H9 (cell line): ENCODE measurements around the gene SGTB. TPM values are rescaled to one million over a fixed set of nuclear protein-coding genes. Genes with fewer than 3 reads are reported as not detected.

Experiments used
- DNase-seq: peaks from one replicate; pipeline ENCODE4 v3.0.0-alpha.2; 2017
- H2AFZ ChIP-seq: one replicate; pipeline ENCODE4 v1.6.1; 2013; ENCODE audit warnings: mild to moderate bottlenecking, low read length, control low read depth, moderate library complexity
- H2AK5ac ChIP-seq: 2 replicates; pipeline ENCODE4 v1.6.1; 2013; ENCODE audit warnings: low read length, control low read depth, mixed read lengths; ENCODE audit not compliant: insufficient read length
- H2BK120ac ChIP-seq: one replicate; pipeline ENCODE4 v1.6.1; 2013; ENCODE audit warnings: low read depth, mild to moderate bottlenecking, low read length, control low read depth, inconsistent platforms; ENCODE audit not compliant: poor library complexity, severe bottlenecking
- H2BK12ac ChIP-seq: 2 replicates; pipeline ENCODE4 v1.6.1; 2013; ENCODE audit warnings: low read length, control low read depth, mixed read lengths, low read depth; ENCODE audit not compliant: insufficient read length
- H2BK15ac ChIP-seq: 2 replicates; pipeline ENCODE4 v1.6.1; 2013; ENCODE audit warnings: low read depth, low read length, control low read depth
- H2BK20ac ChIP-seq: one replicate; pipeline ENCODE4 v1.6.1; 2013; ENCODE audit warnings: low read depth, mild to moderate bottlenecking, low read length, control low read depth, inconsistent platforms; ENCODE audit not compliant: poor library complexity, severe bottlenecking
- H2BK5ac ChIP-seq: 2 replicates; pipeline ENCODE4 v1.6.1; 2013; ENCODE audit warnings: low read length, control low read depth, mixed read lengths; ENCODE audit not compliant: insufficient read length
- H3K14ac ChIP-seq: 2 replicates; pipeline ENCODE4 v1.6.1; 2013; ENCODE audit warnings: low read length, control low read depth; ENCODE audit not compliant: insufficient read depth
- H3K18ac ChIP-seq: 2 replicates; pipeline ENCODE4 v1.6.1; 2013; ENCODE audit warnings: low read depth, mild to moderate bottlenecking, mixed read lengths, low read length, control low read depth; ENCODE audit not compliant: insufficient read length
- H3K23ac ChIP-seq: 2 replicates; pipeline ENCODE4 v1.6.1; 2013; ENCODE audit warnings: low read length, control low read depth, mixed read lengths, low read depth; ENCODE audit not compliant: insufficient read length
- H3K23me2 ChIP-seq: 2 replicates; pipeline ENCODE4 v1.6.1; 2013; ENCODE audit warnings: low read depth, mild to moderate bottlenecking, mixed read lengths, low read length, control low read depth; ENCODE audit not compliant: insufficient read length, poor library complexity, severe bottlenecking
- H3K27ac ChIP-seq: 2 replicates; pipeline ENCODE4 v1.5.1; 2013; ENCODE audit warnings: low read length, control low read depth, mixed read lengths, low read depth; ENCODE audit not compliant: insufficient read length
- H3K27me3 ChIP-seq: 2 replicates; pipeline ENCODE4 v1.6.1; 2013; ENCODE audit warnings: low read length, control low read depth, inconsistent platforms; ENCODE audit not compliant: insufficient read depth
- H3K4ac ChIP-seq: 2 replicates; pipeline ENCODE4 v1.6.1; 2013; ENCODE audit warnings: low read depth, mild to moderate bottlenecking, control low read depth, inconsistent platforms, low read length, moderate library complexity
- H3K4me1 ChIP-seq: 2 replicates; pipeline ENCODE4 v1.6.1; 2013; ENCODE audit warnings: low read length, control low read depth, inconsistent platforms; ENCODE audit not compliant: insufficient read depth
- H3K4me2 ChIP-seq: 2 replicates; pipeline ENCODE4 v1.6.1; 2013; ENCODE audit warnings: low read length, control low read depth, mixed read lengths; ENCODE audit not compliant: insufficient read length, insufficient read depth
- H3K56ac ChIP-seq: 2 replicates; pipeline ENCODE4 v1.6.1; 2013; ENCODE audit warnings: low read depth, mild to moderate bottlenecking, mixed read lengths, low read length, control low read depth; ENCODE audit not compliant: insufficient read length
- H3K79me1 ChIP-seq: 2 replicates; pipeline ENCODE4 v1.6.1; 2013; ENCODE audit warnings: low read depth, mild to moderate bottlenecking, moderate library complexity, low read length, control low read depth, inconsistent platforms; ENCODE audit not compliant: insufficient read depth, poor library complexity, severe bottlenecking
- H3K79me2 ChIP-seq: 2 replicates; pipeline ENCODE4 v1.6.1; 2013; ENCODE audit warnings: low read length, control low read depth, inconsistent platforms; ENCODE audit not compliant: insufficient read depth
- H3K9ac ChIP-seq: 2 replicates; pipeline ENCODE4 v1.6.1; 2013; ENCODE audit warnings: low read length, control low read depth, mixed read lengths; ENCODE audit not compliant: insufficient read length; ENCODE audit errors: extremely low read depth
- H3K9me3 ChIP-seq: one replicate; pipeline ENCODE4 v1.6.1; 2013; ENCODE audit warnings: low read depth, low read length, inconsistent platforms; ENCODE audit not compliant: control insufficient read depth
- H3T11ph ChIP-seq: one replicate; pipeline ENCODE4 v1.6.1; 2013; ENCODE audit warnings: mild to moderate bottlenecking, low read length, control low read depth, inconsistent platforms
- H4K20me1 ChIP-seq: one replicate; pipeline ENCODE4 v1.6.1; 2013; ENCODE audit not compliant: control insufficient read depth, insufficient read length, insufficient read depth
- H4K5ac ChIP-seq: 2 replicates; pipeline ENCODE4 v1.6.1; 2013; ENCODE audit warnings: low read depth, mild to moderate bottlenecking, mixed read lengths, low read length, control low read depth; ENCODE audit not compliant: insufficient read length
- H4K8ac ChIP-seq: replicated peaks from 2 replicates; pipeline ENCODE4 v1.6.1; 2013; ENCODE audit warnings: low read length, control low read depth, mixed read lengths, low read depth; ENCODE audit not compliant: insufficient read length
- H4K91ac ChIP-seq: 2 replicates; pipeline ENCODE4 v1.6.1; 2013; ENCODE audit warnings: low read depth, mild to moderate bottlenecking, moderate library complexity, mixed read lengths, low read length, control low read depth; ENCODE audit not compliant: insufficient read length
- H3K27ac Mint-ChIP-seq, 3 experiments: 2 replicates in 2 of 3; 3 replicates in 1 of 3; pipeline ENCODE4 v1.8.0; 2020 to 2021; ENCODE audit warnings: mixed read lengths in 3 of 3, mild to moderate bottlenecking in 1 of 3, moderate library complexity in 1 of 3
- H3K27me3 Mint-ChIP-seq: 2 replicates; pipeline ENCODE4 v1.8.0; 2021; ENCODE audit warnings: low read depth, mild to moderate bottlenecking, moderate library complexity, mixed read lengths
- H3K36me3 Mint-ChIP-seq, 3 experiments: 2 replicates in 2 of 3; 3 replicates in 1 of 3; pipeline ENCODE4 v1.8.0; 2020 to 2021; ENCODE audit warnings: low read depth in 3 of 3, mixed read lengths in 3 of 3; ENCODE audit not compliant: insufficient read depth in 1 of 3
- H3K4me1 Mint-ChIP-seq, 2 experiments: 2 replicates each; pipeline ENCODE4 v1.8.0; 2020; ENCODE audit warnings: mixed read lengths in 2 of 2
- H3K4me3 Mint-ChIP-seq, 2 experiments: 2 replicates in 1 of 2; 3 replicates in 1 of 2; pipeline ENCODE4 v1.8.0; 2020 to 2021; ENCODE audit warnings: mild to moderate bottlenecking in 2 of 2, mixed read lengths in 2 of 2, moderate library complexity in 1 of 2
- H3K9me3 Mint-ChIP-seq, 2 experiments: 2 replicates in 1 of 2; 3 replicates in 1 of 2; pipeline ENCODE4 v1.8.0; 2020; ENCODE audit warnings: mild to moderate bottlenecking in 2 of 2, mixed read lengths in 2 of 2, moderate library complexity in 1 of 2
- CTCF ChIP-seq: fragments of 200-600 bp; sonication (generic); conservative IDR thresholded peaks from 3 replicates; pipeline ENCODE4 v1.8.0; 2021; ENCODE audit warnings: antibody characterized with exemption, mild to moderate bottlenecking
- WGBS: extraction: QIAGEN DNeasy Blood & Tissue Kit; methylation state at CpG from one replicate; pipeline ENCODE4 v1.1.7; 2013; ENCODE audit warnings: missing lambda C conversion rate, low lambda C conversion rate, mixed read lengths; ENCODE audit not compliant: insufficient read length; ENCODE audit errors: extremely low coverage; 5-methylcytosine and 5-hydroxymethylcytosine counted together
- total RNA-seq: library from RNA; stranded (reverse); gene quantifications from 2 replicates; pipeline ENCODE4 v1.2.1, GENCODE V29; 2021

Gene SGTB
- total RNA-seq, 1 experiment from 2014 or later = 18.7 TPM

- Histone ChIP-seq H3K18ac (no peak overlapping the region), H3K14ac (no peak overlapping the region), H3K9ac (no peak overlapping the region), H2BK15ac (no peak overlapping the region), H3K9me3 (no peaks in the 10 kb centered on the region), H4K5ac (no peak overlapping the region), H4K20me1 (no peaks in the 10 kb centered on the region), H3K27ac (no peak overlapping the region), H2AK5ac (no peak overlapping the region), H3K79me2 (peaks cover 32% of the 10 kb centered on the region; the same call in 1 of the 2 replicates), H3K23me2 (no peaks in the 10 kb centered on the region), H4K91ac (no peak overlapping the region), H2BK20ac (no peak overlapping the region), H4K8ac (no peak overlapping the region), H3K56ac (no peak overlapping the region), H2BK12ac (no peak overlapping the region), H3K4me1 (no peaks in the 10 kb centered on the region; the same call in 1 of the 2 replicates), H3K79me1 (no peaks in the 10 kb centered on the region), H3K27me3 (no peaks in the 10 kb centered on the region), H3T11ph (no peak overlapping the region), H2AFZ (no peak overlapping the region), H3K4ac (no peak overlapping the region), H2BK5ac (no peak overlapping the region), H2BK120ac (no peak overlapping the region), H3K4me2 (no peak overlapping the region), H3K23ac (no peak overlapping the region)
- H3K9me3 Mint-ChIP-seq = 0 out of 5 replicates have a peak, but pooled peaks cover 0 to 2% of the 10 kb centered on the region in 2 experiments
- no peaks in the 10 kb centered on the region for H3K4me1 Mint-ChIP-seq
- H3K27ac Mint-ChIP-seq = no peak overlapping the region
- WGBS = no CpG with 5 or more reads among the region's 4 CpGs
- H3K27me3 Mint-ChIP-seq = no peaks in the 10 kb centered on the region
- no peak overlapping the region for H3K4me3 Mint-ChIP-seq
- DNase-seq = no peak
- peak; percentile 67 for TF ChIP-seq CTCF
- peaks cover 0 to 21% (median 15%) of the 10 kb centered on the region in 3 experiments; a peak in 6 of 7 replicates for H3K36me3 Mint-ChIP-seq
Observed at GRCh38 chr5:65742565-65743231, 20.8 kb upstream of the SGTB start.
